ENCODE results near the gene DPH7. TPM values are rescaled to one million over a fixed set of nuclear protein-coding genes. Genes with fewer than 3 reads are reported as not detected.

DPH7 gene
- total and polyA plus RNA-seq, 2 of the 8 experiments (the other 6 are each of a cell fraction or from before 2014, with no cell fraction given): 44.6 to 45.5 TPM

- Histone ChIP-seq H2BK12ac (ENCODE audit: low read depth, low read length) (no peak overlapping the region), H3K79me2 (ENCODE audit: control insufficient read depth in 1 of 2, insufficient read depth in 2 of 2, low read length in 2 of 2) (no peaks in the 10 kb centered on the region), H3K9me3 (ENCODE audit: insufficient read depth in 2 of 2, low read depth in 1 of 2, low read length in 1 of 2) (peaks cover 0 to 2% of the 10 kb centered on the region in 2 experiments; a peak in 1 of 4 replicates), H3K18ac (ENCODE audit: extremely low read depth, low read length) (no peak overlapping the region), H3K4ac (replicated peaks; ENCODE audit: insufficient read length, low read depth, low read length) (no peak overlapping the region), H2AFZ (ENCODE audit: low read length) (no peak overlapping the region), H4K8ac (ENCODE audit: extremely low read depth, insufficient read depth, low read length) (0 out of 2 replicates have a peak overlapping the region, but pooled peaks have one; percentile 14), H3K79me1 (ENCODE audit: low read depth, low read length) (no peaks in the 10 kb centered on the region), H3K14ac (ENCODE audit: insufficient read length) (no peak overlapping the region), H3K36me3 (ENCODE audit: control insufficient read depth in 2 of 4, insufficient read depth in 4 of 4, low read length in 3 of 4) (no peaks in the 10 kb centered on the region; a peak in 2 of 8 replicates), H2BK15ac (ENCODE audit: low read length) (no peak overlapping the region), H4K20me1 (replicated peaks in 1 of 2; ENCODE audit: control insufficient read depth in 1 of 2, insufficient read depth in 2 of 2, low read length in 2 of 2) (peaks cover 0 to 1% of the 10 kb centered on the region in 2 experiments), H3K9ac (replicated peaks in 1 of 4; ENCODE audit: extremely low read depth in 1 of 4, low read depth in 3 of 4, low read length in 3 of 4) (no peak overlapping the region), H3K4me2 (ENCODE audit: insufficient read depth in 1 of 2, low read depth in 2 of 2, low read length in 2 of 2) (no peak overlapping the region), H3K27ac (ENCODE audit: low read depth, low read length) (no peak overlapping the region), H4K5ac (ENCODE audit: insufficient read length, low read depth, low read length) (no peak overlapping the region), H3K23ac (ENCODE audit: insufficient read length) (no peak overlapping the region), H2BK120ac (replicated peaks; ENCODE audit: low read depth, low read length) (no peak overlapping the region), H3K23me2 (ENCODE audit: low read depth, low read length) (peaks cover 3% of the 10 kb centered on the region; the same call in 1 of the 2 replicates), H2AK5ac (ENCODE audit: low read depth, low read length) (no peak overlapping the region), H2BK20ac (ENCODE audit: low read length) (no peak overlapping the region), H3K4me1 (replicated peaks in 1 of 4; ENCODE audit: control insufficient read depth in 3 of 4, insufficient read depth in 4 of 4, low read length in 3 of 4) (no peaks in the 10 kb centered on the region), H3K56ac (replicated peaks; ENCODE audit: insufficient read length, low read depth, low read length) (no peak overlapping the region), H2BK5ac (ENCODE audit: low read depth, low read length) (no peak overlapping the region), H4K91ac (replicated peaks; ENCODE audit: insufficient read length, low read length) (no peak overlapping the region), H3K4me3 (ENCODE audit: extremely low read depth in 1 of 4, insufficient read depth in 2 of 4, low read depth in 3 of 4, low read length in 4 of 4) (no peak overlapping the region), H3K27me3 (replicated peaks in 1 of 4; ENCODE audit: control insufficient read depth in 3 of 4, extremely low read depth in 1 of 4, insufficient read depth in 3 of 4, low read length in 3 of 4) (no peaks in the 10 kb centered on the region)
- ChIA-PET POLR2A (ENCODE audit: partially characterized antibody) (no interaction called here), CTCF (ENCODE audit: partially characterized antibody) (interaction anchor here (0.6 to 1.7 kb wide), 8 partner anchors 8 to 240 kb away, joined by 3 to 6 read pairs (median 4); partner anchors contain the start of gene NRARP)
- FAIRE-seq (no peak), DNase-seq (ENCODE audit: low read depth in 1 of 2, low spot score in 2 of 2) (no peak)
- WGBS, 2 experiments (ENCODE audit: extremely low coverage in 1 of 2, insufficient coverage in 1 of 2, insufficient read length in 1 of 2, insufficient replicate concordance in 2 of 2, low coverage in 1 of 2, low lambda C conversion rate in 2 of 2, missing lambda C conversion rate in 1 of 2): 92% methylated on average over 30 of the region's 36 CpGs; no CpG with 5 or more reads in 1 of the 2 experiments
- TF ChIP-seq MAX (IDR thresholded peaks at IDR 0.05): no peak
- no peak for TF ChIP-seq HDAC2 (IDR thresholded peaks at IDR 0.05; ENCODE audit: borderline replicate concordance in 1 of 2, low read depth in 2 of 2, low read length in 2 of 2)
- TF ChIP-seq SP2 (IDR thresholded peaks at IDR 0.05; ENCODE audit: low read length): no peak
- no peak for TF ChIP-seq CBX5 (IDR thresholded peaks at IDR 0.05; ENCODE audit: low read depth, low read length)
- TF ChIP-seq RAD21 (IDR thresholded peaks at IDR 0.05 in 1 of 2, conservative IDR thresholded peaks at IDR 0.05 in 1 of 2; ENCODE audit: low read depth in 2 of 2, low read length in 2 of 2): no peak
- no peak for TF ChIP-seq KDM1A (IDR thresholded peaks at IDR 0.05; ENCODE audit: borderline replicate concordance, low read length)
- no peak for TF ChIP-seq YY1 (IDR thresholded peaks at IDR 0.05; ENCODE audit: low read depth, low read length)
- no peak for TF ChIP-seq GABPA (IDR thresholded peaks at IDR 0.05; ENCODE audit: borderline replicate concordance, insufficient read depth, low read length)
- no peak for TF ChIP-seq FOSL1 (IDR thresholded peaks at IDR 0.05; ENCODE audit: insufficient read depth, low read depth, low read length)
These were observed 55.8 kb downstream of the DPH7 start for GRCh38 chr9:137522746-137523455.
